Panc1 (cell line): ENCODE results near the gene IGF1R. TPM values are rescaled to one million over a fixed set of nuclear protein-coding genes. Genes with fewer than 3 reads are reported as not detected.

Experiments
- ATAC-seq: fragments of 200-7000 bp; cut with Tn5 transposase; 2 replicates; pipeline ENCODE4 v1.9.1; 2020; ENCODE audit warnings: mild to moderate bottlenecking, moderate library complexity
- BruUV-seq: library from RNA; stranded (reverse); fragments of 400-500 nt; replicated peaks from 2 replicates; lab custom pipeline; 2021; lab: Mats Ljungman, UMichigan
- CTCF ChIA-PET: fragments of 300-600 bp; sonication (Branson Sonifier 250); formaldehyde crosslinking; loops from one replicate; lab custom pipeline; 2022; ENCODE audit warnings: antibody characterized with exemption; lab: Charles Lee
- POLR2A ChIA-PET: fragments of 300-600 bp; sonication (Branson Sonifier 250); formaldehyde crosslinking; loops from one replicate; lab custom pipeline; 2022; ENCODE audit warnings: antibody characterized with exemption; lab: Charles Lee
- DNase-seq: peaks from one replicate; pipeline ENCODE4 v3.0.0-alpha.2; 2010; ENCODE audit warnings: low read depth, low spot score
- H3K27ac ChIP-seq: 2 replicates; pipeline ENCODE4 v1.5.1; 2011; ENCODE audit warnings: mild to moderate bottlenecking, low read length, inconsistent platforms
- H3K27me3 ChIP-seq: fragments of 200-500 bp; sonication (Bioruptor generic); 2 replicates; pipeline ENCODE4 v1.6.0; 2014; ENCODE audit warnings: low read length, inconsistent platforms; ENCODE audit not compliant: control insufficient read depth, insufficient read depth
- H3K36me3 ChIP-seq: fragments of 200-500 bp; sonication (Bioruptor generic); 2 replicates; pipeline ENCODE4 v1.5.1; 2014; ENCODE audit warnings: inconsistent platforms, mild to moderate bottlenecking, low read length, moderate library complexity; ENCODE audit not compliant: control insufficient read depth, insufficient read depth
- H3K4me1 ChIP-seq: 2 replicates; pipeline ENCODE4 v1.5.1; 2011; ENCODE audit warnings: inconsistent platforms, mild to moderate bottlenecking, low read length, moderate library complexity; ENCODE audit not compliant: control insufficient read depth, insufficient read depth
- H3K4me3 ChIP-seq, 2 experiments: 2 replicates each; pipeline ENCODE4 v1.5.1; 2011 to 2012; ENCODE audit warnings: low read depth in 2 of 2, low read length in 2 of 2, mild to moderate bottlenecking in 2 of 2, inconsistent platforms in 1 of 2, moderate library complexity in 1 of 2
- H3K9me3 ChIP-seq: fragments of 200-500 bp; sonication (Bioruptor generic); 2 replicates; pipeline ENCODE4 v1.5.1; 2014; ENCODE audit warnings: low read depth, mild to moderate bottlenecking, inconsistent platforms, low read length, moderate library complexity; ENCODE audit not compliant: control insufficient read depth, insufficient read depth
- CTCF ChIP-seq: fragments of 450-650 bp; IDR thresholded peaks from 2 replicates; pipeline ENCODE4 v1.5.1; 2017; ENCODE audit warnings: mild to moderate bottlenecking
- POLR2AphosphoS5 ChIP-seq: IDR thresholded peaks from 2 replicates; pipeline ENCODE4 v1.6.1; 2012; ENCODE audit warnings: mild to moderate bottlenecking, low read depth, low read length, moderate library complexity
- REST ChIP-seq, 2 experiments: IDR thresholded peaks; 2 replicates each; pipeline ENCODE4 v1.6.1; 2011 to 2012; ENCODE audit warnings: low read depth in 2 of 2, control low read depth in 1 of 2, low read length in 1 of 2, mild to moderate bottlenecking in 1 of 2, moderate library complexity in 1 of 2; ENCODE audit not compliant: insufficient read depth in 1 of 2
- SIN3A ChIP-seq: IDR thresholded peaks from 2 replicates; pipeline ENCODE4 v1.6.1; 2012; ENCODE audit warnings: low read depth, mild to moderate bottlenecking, low read length, moderate library complexity, borderline replicate concordance; ENCODE audit not compliant: insufficient read depth
- TCF7L2 ChIP-seq: IDR thresholded peaks from 2 replicates; pipeline ENCODE4 v1.6.1; 2011; ENCODE audit warnings: mild to moderate bottlenecking, low read depth, low read length, inconsistent platforms
- in situ Hi-C: cut with HindIII; loops from 2 replicates; pipeline ENCODE4 v1.10.0; 2016; ENCODE audit warnings: low sequenced_read_pairs, low pct_unique_long_range_greater_than_20kb
- intact Hi-C: fragments of 100-400 bp; cut with micrococcal nuclease; formaldehyde crosslinking; loops from one replicate; pipeline ENCODE4 v1.10.0; 2022; ENCODE audit not compliant: unreplicated experiment
- total RNA-seq: library from RNA; stranded (reverse); gene quantifications from one replicate; pipeline ENCODE4 v1.2.1, GENCODE V29; 2021; ENCODE audit not compliant: unreplicated experiment

Gene IGF1R
- total RNA-seq, 1 experiment from 2014 or later, result 77.1 TPM

GRCh38 chr15:98997755-98998154 lies 349.4 kb downstream of the IGF1R start:
- in situ Hi-C loops (no loop called here), intact Hi-C loops (no loop called here)
- DNase-seq (no peak), ATAC-seq (no peak)
- no TSS peak for BruUV-seq
- no peaks in the 10 kb centered on the region for H3K9me3 ChIP-seq
- H3K4me1 ChIP-seq, result no peaks in the 10 kb centered on the region
- CTCF ChIA-PET, result interaction anchor here (0.6 kb wide), 1 partner anchor 17 kb away, joined by 11 read pairs; no protein-coding TSS in a partner anchor
- H3K36me3 ChIP-seq, result no peaks in the 10 kb centered on the region
- no peak for TF ChIP-seq CTCF
- TF ChIP-seq SIN3A, result no peak
- TF ChIP-seq TCF7L2, result no peak
- no peak for TF ChIP-seq REST (IDR thresholded peaks at IDR 0.05; ENCODE audit: insufficient read depth in 1 of 2, low read depth in 2 of 2, low read length in 1 of 2)
- TF ChIP-seq POLR2AphosphoS5, result no peak
- H3K27me3 ChIP-seq, result no peaks in the 10 kb centered on the region
- POLR2A ChIA-PET, result no interaction called here
- no peak overlapping the region for H3K4me3 ChIP-seq
- no peak overlapping the region for H3K27ac ChIP-seq

GRCh38 chr15:98998279-98998678 lies 349.9 kb downstream of the IGF1R start:
- no peak for DNase-seq
- no peak for ATAC-seq
- ChIA-PET CTCF (no interaction called here), POLR2A (no interaction called here)
- Histone ChIP-seq H3K9me3 (no peaks in the 10 kb centered on the region), H3K4me1 (no peaks in the 10 kb centered on the region), H3K4me3 (no peak overlapping the region), H3K36me3 (no peaks in the 10 kb centered on the region), H3K27ac (no peak overlapping the region), H3K27me3 (no peaks in the 10 kb centered on the region)
- intact Hi-C loops, result no loop called here
- in situ Hi-C loops, result no loop called here
- TF ChIP-seq POLR2AphosphoS5, result no peak
- TF ChIP-seq SIN3A, result no peak
- TF ChIP-seq CTCF, result no peak
- no peak for TF ChIP-seq TCF7L2
- TF ChIP-seq REST (IDR thresholded peaks at IDR 0.05; ENCODE audit: insufficient read depth in 1 of 2, low read depth in 2 of 2, low read length in 1 of 2), result no peak
- BruUV-seq, result no TSS peak
